GM13976 (cell line): ENCODE measurements around the gene RNF121.

Source experiments
- DNase-seq: peaks from one replicate; pipeline ENCODE4 v3.0.0; 2012; ENCODE audit warnings: low spot score
- CTCF ChIP-seq: IDR thresholded peaks from 2 replicates; pipeline ENCODE4 v1.5.1; 2012; ENCODE audit warnings: borderline replicate concordance, mild to moderate bottlenecking; ENCODE audit not compliant: insufficient read depth; ENCODE audit errors: extremely low read depth, missing control alignments, control extremely low read depth
- in situ Hi-C: fragments of 300-500 bp; cut with MboI; formaldehyde crosslinking; loops from one replicate; pipeline ENCODE4 v1.12.0; 2022; ENCODE audit warnings: low sequenced_read_pairs, mixed read lengths, inconsistent platforms; ENCODE audit not compliant: unreplicated experiment

The RNF121 gene

GRCh38 chr11:71930556-71931244 lies 1.9 kb downstream of the RNF121 start:
- DNase-seq, result no peak
- TF ChIP-seq CTCF, result no peak
- in situ Hi-C loops, result no loop called here

- in situ Hi-C loops, result no loop called here
- DNase-seq, result no peak
- TF ChIP-seq CTCF, result no peak
Observed at GRCh38 chr11:71931245-71931602, 2.4 kb downstream of the RNF121 start.

GRCh38 chr11:71933141-71933933 lies 4.5 kb downstream of the RNF121 start:
- TF ChIP-seq CTCF, result no peak
- DNase-seq, result no peak
- in situ Hi-C loops, result no loop called here

GRCh38 chr11:71934213-71934612 lies 5.4 kb downstream of the RNF121 start:
- in situ Hi-C loops, result no loop called here
- no peak for TF ChIP-seq CTCF
- DNase-seq, result no peak

- DNase-seq, result no peak
Observed at GRCh38 chr11:71935338-71935925, 6.6 kb downstream of the RNF121 start.

More at GRCh38 chr11:71935338-71935925, 6.6 kb downstream of the RNF121 start:
- in situ Hi-C loops, result no loop called here
- no peak for TF ChIP-seq CTCF
